Right forelimb (tissue), 1 donor: ENCODE results near the gene STK32B.
"Not testable (repeated sequence)": the region's sequence is repeated elsewhere in the genome, so short reads cannot be mapped to it uniquely, and the experiment has no call there.

ENCODE experiments used
- DNase-seq: peaks from one replicate; pipeline ENCODE4 v3.0.0-alpha.2; 2018

Gene STK32B

GRCh38 chr4:5278213-5278612 is 226.9 kb downstream of the STK32B start:
- no peak for DNase-seq

GRCh38 chr4:5280069-5280468 is 228.8 kb downstream of the STK32B start:
- not testable (repeated sequence) for DNase-seq

- DNase-seq: no peak
Measured at GRCh38 chr4:5280828-5281227, 229.5 kb downstream of the STK32B start.

- no peak for DNase-seq
Measured at GRCh38 chr4:5283837-5284236, 232.6 kb downstream of the STK32B start.

GRCh38 chr4:5284517-5284916 is 233.2 kb downstream of the STK32B start:
- no peak for DNase-seq

- DNase-seq: no peak
Measured at GRCh38 chr4:5292101-5292500, 240.8 kb downstream of the STK32B start.

- not testable (repeated sequence) for DNase-seq
Measured at GRCh38 chr4:5298000-5298787, 246.9 kb downstream of the STK32B start.

GRCh38 chr4:5300283-5300682 is 249.0 kb downstream of the STK32B start:
- DNase-seq: no peak

GRCh38 chr4:5307928-5308327 is 256.6 kb downstream of the STK32B start:
- no peak for DNase-seq

GRCh38 chr4:5322321-5322720 is 271.0 kb downstream of the STK32B start:
- no peak for DNase-seq

- no peak for DNase-seq
Measured at GRCh38 chr4:5330339-5330989, 279.2 kb downstream of the STK32B start.

- DNase-seq: no peak
Measured at GRCh38 chr4:5337731-5338130, 286.5 kb downstream of the STK32B start.

GRCh38 chr4:5338531-5338930 is 287.3 kb downstream of the STK32B start:
- no peak for DNase-seq

GRCh38 chr4:5340991-5341451 is 289.7 kb downstream of the STK32B start:
- no peak for DNase-seq

GRCh38 chr4:5341526-5341925 is 290.2 kb downstream of the STK32B start:
- no peak for DNase-seq

- DNase-seq: no peak
Measured at GRCh38 chr4:5355846-5356245, 304.6 kb downstream of the STK32B start.

- DNase-seq: no peak
Measured at GRCh38 chr4:5357870-5358269, 306.6 kb downstream of the STK32B start.

- no peak for DNase-seq
Measured at GRCh38 chr4:5361968-5362367, 310.7 kb downstream of the STK32B start.

- DNase-seq: no peak
Measured at GRCh38 chr4:5364406-5364805, 313.1 kb downstream of the STK32B start.

- no peak for DNase-seq
Measured at GRCh38 chr4:5365071-5366008, 314.1 kb downstream of the STK32B start.

GRCh38 chr4:5366009-5366386 is 314.7 kb downstream of the STK32B start:
- no peak for DNase-seq

GRCh38 chr4:5366421-5366820 is 315.1 kb downstream of the STK32B start:
- no peak for DNase-seq

GRCh38 chr4:5368426-5368825 is 317.1 kb downstream of the STK32B start:
- no peak for DNase-seq
